ENCODE data around the gene FBLN1. TPM values are rescaled to one million over a fixed set of nuclear protein-coding genes. Genes with fewer than 3 reads are reported as not detected.

FBLN1 gene
- total RNA-seq, 1 experiment from 2014 or later, result 23.4 TPM

DNA sequence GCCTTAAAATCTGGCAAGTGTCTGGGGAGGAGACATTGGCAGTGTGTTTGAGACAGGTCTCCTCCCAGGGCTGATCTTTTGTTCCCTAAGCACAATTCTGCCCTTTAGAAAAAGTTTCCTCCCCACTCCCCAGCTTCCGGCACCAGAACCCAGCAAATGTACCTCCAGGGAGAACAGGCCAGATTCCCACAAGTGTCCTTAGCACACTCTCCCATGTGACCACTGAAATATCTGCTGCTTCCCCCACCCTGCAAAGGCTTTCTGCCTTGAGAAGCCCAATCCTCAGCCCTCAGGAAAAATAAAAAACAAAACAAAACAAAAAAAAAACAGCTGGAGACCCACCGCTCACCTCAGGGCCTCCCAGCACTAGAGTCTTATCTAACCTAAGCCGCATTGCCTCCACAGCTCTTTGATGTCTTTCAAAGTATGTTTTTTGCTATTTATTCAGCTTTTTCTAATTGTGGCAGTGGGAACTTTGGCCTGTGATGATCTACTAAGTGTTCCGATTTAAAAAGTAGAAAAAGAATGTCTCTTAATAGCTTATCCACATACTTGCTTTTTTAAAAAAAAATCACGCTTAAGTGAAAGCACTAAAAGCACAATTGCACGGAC lies 29.0 kb upstream of the FBLN1 start (continued):
- TF ChIP-seq, protein P1, sequence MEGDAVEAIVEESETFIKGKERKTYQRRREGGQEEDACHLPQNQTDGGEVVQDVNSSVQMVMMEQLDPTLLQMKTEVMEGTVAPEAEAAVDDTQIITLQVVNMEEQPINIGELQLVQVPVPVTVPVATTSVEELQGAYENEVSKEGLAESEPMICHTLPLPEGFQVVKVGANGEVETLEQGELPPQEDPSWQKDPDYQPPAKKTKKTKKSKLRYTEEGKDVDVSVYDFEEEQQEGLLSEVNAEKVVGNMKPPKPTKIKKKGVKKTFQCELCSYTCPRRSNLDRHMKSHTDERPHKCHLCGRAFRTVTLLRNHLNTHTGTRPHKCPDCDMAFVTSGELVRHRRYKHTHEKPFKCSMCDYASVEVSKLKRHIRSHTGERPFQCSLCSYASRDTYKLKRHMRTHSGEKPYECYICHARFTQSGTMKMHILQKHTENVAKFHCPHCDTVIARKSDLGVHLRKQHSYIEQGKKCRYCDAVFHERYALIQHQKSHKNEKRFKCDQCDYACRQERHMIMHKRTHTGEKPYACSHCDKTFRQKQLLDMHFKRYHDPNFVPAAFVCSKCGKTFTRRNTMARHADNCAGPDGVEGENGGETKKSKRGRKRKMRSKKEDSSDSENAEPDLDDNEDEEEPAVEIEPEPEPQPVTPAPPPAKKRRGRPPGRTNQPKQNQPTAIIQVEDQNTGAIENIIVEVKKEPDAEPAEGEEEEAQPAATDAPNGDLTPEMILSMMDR (IDR thresholded peaks at IDR 0.05 in 2 of 3, conservative IDR thresholded peaks at IDR 0.05 in 1 of 3; ENCODE audit: borderline replicate concordance in 1 of 3, insufficient read depth in 1 of 3, low read depth in 2 of 3, low read length in 2 of 3), result no peak
- TF ChIP-seq FOSL1 (IDR thresholded peaks at IDR 0.05; ENCODE audit: low read depth) (no peak), ZFX (IDR thresholded peaks at IDR 0.05) (no peak)

DNA sequence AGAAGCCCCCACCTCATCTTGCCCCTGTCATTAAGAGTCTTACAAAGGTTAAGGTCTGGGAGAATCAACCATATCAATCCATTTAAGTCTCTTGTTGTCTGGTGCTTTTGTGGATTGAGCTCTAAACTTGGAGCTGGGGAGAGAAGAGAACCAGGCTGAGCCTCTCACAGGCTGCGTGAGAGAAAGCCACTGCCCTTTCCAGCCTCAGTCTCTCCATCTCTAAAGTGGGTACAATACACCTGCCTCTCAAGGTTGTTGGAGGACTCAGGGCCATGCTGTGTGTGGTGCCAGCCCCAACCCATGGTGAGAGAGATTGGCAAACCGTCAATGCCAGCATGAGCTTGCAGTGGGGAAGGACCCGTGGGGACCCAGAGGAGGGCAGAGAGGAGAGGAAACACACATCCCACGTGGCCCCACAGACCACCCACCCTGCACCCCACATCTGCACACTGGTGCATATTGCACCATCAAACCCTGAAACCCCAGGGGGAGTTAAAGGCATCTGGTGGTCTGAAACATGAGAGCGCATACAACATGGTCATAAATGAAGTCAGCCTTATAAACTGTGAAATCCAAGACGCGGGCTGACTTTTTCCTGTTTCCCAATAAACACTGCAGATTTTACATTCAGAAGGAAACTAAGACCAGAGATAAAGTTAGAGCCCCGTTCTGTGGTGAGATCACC lies 27.5 kb upstream of the FBLN1 start:
- Histone ChIP-seq H3K4me2 (ENCODE audit: low read length) (no peak overlapping the region), H3K9me2 (ENCODE audit: insufficient read depth) (no peaks in the 10 kb centered on the region), H3K9me3 (ENCODE audit: control insufficient read depth in 1 of 2, insufficient read depth in 1 of 2, low read depth in 1 of 2, low read length in 2 of 2) (no peaks in the 10 kb centered on the region), H3K27me3 (ENCODE audit: insufficient read depth, low read length) (no peaks in the 10 kb centered on the region), H3K4me1 (ENCODE audit: control insufficient read depth in 1 of 2, insufficient read depth in 2 of 2, low read length in 2 of 2) (peaks cover 7 to 9% of the 10 kb centered on the region in 2 experiments; a peak in 3 of 4 replicates), H2AFZ (ENCODE audit: low read depth, low read length, poor library complexity, severe bottlenecking) (no peak overlapping the region), H3K79me2 (ENCODE audit: insufficient read depth, low read length) (no peaks in the 10 kb centered on the region), H3K27ac (ENCODE audit: low read depth, low read length) (no peak overlapping the region), H3K36me3 (ENCODE audit: control insufficient read depth in 1 of 2, insufficient read depth in 2 of 2, low read length in 2 of 2) (no peaks in the 10 kb centered on the region), H4K20me1 (ENCODE audit: insufficient read depth) (no peaks in the 10 kb centered on the region), H3K4me3 (replicated peaks in 1 of 2; ENCODE audit: low read depth in 1 of 2, low read length in 2 of 2) (no peak overlapping the region), H3K9ac (ENCODE audit: low read length) (no peak overlapping the region)
- ATAC-seq (no peak), DNase-seq (ENCODE audit: low read depth, low spot score) (no peak)
- intact Hi-C loops (cut with micrococcal nuclease), result no loop called here
- POLR2A ChIA-PET, result no interaction called here
- TF ChIP-seq POLR2A (IDR thresholded peaks at IDR 0.05; ENCODE audit: borderline replicate concordance, extremely low read depth, insufficient read depth, insufficient read length), result no peak
- CTCF ChIA-PET, result no interaction called here
- no TSS peak for BruUV-seq (replicated peaks)
- RAD21 ChIA-PET (ENCODE audit: low non-redundant PET in 1 of 2, low total read pairs in 2 of 2, uncharacterized antibody in 2 of 2, unreplicated experiment in 2 of 2), result no interaction called here

All from HCT116 (cell line).